ENCODE results near the gene BLACAT1.
"Not testable (repeated sequence)": the region's sequence is repeated elsewhere in the genome, so short reads cannot be mapped to it uniquely, and the experiment has no call there.

Gene BLACAT1

DNA sequence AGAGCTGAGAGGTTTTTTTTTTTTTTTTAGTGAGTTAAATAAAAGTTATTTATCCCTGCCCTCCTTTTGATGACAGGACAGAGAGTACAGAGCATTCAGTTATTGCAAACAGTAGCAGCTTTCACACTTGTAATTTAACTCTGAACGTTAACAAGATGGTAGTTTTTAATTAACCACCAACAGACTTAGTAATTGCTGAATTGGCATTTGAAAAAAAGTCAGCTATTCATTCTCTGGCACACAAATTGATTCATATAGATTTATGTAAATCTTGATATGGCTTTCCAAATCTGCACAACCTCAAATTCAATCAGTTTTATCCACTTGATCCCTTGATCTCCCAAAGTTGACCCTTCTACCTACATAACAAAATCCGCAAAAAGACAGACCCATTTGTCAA, 34.9 kb downstream of the BLACAT1 start:
- H3K4me3 ChIP-seq (ENCODE audit: low read depth, low read length), result no peak overlapping the region
- no peak for TF ChIP-seq CTCF (IDR thresholded peaks at IDR 0.05; ENCODE audit: low read depth, low read length)

- no peak for TF ChIP-seq CTCF (IDR thresholded peaks at IDR 0.05; ENCODE audit: low read depth, low read length)
- no peak overlapping the region for H3K4me3 ChIP-seq (ENCODE audit: low read depth, low read length)
These were observed 37.8 kb downstream of the BLACAT1 start for GRCh38 chr1:205417870-205418635.

DNA sequence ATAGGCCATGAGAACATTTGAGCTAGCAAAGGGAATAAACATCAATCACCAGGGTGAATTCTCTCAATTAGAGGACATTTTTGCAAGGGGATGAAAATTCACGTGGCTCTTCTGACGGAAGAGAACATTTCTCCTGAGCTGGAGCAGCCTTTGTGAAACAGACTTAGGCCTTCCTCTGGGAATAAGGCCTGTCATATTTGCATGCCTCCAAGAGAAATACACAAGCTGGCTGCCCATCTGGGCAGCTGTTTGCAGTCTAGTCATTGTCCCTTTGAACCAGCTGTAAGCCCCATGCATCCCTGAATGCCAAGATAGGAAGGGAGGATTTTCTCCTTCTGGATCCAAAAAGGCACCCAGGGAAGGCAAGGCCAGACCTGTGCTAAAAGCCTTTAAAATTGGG, 39.5 kb downstream of the BLACAT1 start:
- H3K4me3 ChIP-seq (ENCODE audit: low read depth, low read length), result no peak overlapping the region
- no peak for TF ChIP-seq CTCF (IDR thresholded peaks at IDR 0.05; ENCODE audit: low read depth, low read length)

DNA sequence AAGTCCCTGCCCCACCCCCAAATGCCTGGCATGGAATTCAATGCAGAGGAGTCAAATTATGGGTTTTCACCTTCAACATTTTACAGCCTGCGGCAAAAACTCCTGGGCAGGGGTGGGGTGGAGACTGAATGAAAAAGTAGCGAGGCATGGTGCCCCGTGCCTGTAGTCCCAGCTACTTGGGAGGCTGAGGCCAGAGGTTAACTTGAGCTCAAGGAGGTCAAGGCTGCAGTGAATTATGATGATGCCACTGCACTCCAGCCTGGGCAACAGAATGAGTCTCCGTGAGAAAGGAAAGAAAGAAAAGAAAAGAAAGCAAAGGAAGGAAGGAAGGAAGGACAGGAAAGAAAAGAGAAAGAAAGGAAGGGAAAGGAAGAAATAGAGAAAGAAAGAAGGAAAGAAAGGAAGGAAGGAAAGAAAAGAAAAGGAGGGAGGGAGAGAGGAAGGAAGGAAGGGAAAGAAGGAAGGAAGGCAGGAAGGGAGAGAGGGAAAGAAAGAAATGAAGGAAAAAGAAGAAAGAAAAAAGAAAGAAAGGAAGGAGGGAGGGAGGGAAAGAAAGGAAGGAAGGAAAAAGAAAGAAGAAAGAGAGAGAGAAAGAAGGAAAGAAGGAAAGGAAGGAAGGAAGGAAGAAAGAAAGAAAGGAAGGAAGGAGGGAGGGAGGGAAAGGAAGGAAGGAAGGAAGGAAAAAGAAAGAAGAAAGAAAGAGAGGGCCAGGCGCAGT, 45.1 kb downstream of the BLACAT1 start:
- TF ChIP-seq CTCF (IDR thresholded peaks at IDR 0.05; ENCODE audit: low read depth, low read length), result no peak
- no peak overlapping the region for H3K4me3 ChIP-seq (ENCODE audit: low read depth, low read length)

DNA sequence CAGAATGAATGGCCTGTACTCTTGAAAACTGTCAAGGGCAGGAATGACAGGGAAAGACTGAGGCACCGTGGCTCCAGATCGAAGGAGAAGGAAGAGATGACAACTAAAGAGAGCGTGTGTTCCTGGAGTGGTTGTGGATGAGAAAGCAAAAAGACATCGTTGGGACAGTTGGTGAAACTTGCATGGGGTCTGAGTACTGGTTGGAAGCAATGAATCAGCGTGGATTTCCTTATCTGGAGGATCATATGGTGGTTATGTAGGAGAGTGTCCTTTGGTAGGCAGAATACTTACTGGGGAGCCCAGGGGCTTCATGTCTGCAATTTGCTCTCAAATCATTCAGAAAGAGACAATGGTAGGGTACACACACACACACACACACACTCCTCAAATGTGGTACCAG, 47.9 kb downstream of the BLACAT1 start:
- no peak for TF ChIP-seq CTCF (IDR thresholded peaks at IDR 0.05; ENCODE audit: low read depth, low read length)

DNA sequence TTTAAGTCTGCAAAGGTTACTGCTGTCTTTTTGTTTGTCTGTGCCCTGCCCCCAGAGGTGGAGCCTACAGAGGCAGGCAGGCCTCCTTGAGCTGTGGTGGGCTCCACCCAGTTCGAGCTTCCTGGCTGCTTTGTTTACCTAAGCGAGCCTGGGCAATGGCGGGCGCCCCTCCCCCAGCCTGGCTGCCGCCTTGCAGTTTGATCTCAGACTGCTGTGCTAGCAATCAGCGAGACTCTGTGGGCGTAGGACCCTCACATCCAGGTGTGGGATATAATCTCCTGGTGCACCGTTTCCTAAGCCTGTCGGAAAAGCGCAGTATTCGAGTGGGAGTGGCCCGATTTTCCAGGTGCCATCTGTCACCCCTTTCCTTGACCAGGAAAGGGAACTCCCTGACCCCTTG, 49.6 kb downstream of the BLACAT1 start:
- H3K4me3 ChIP-seq (ENCODE audit: low read depth, low read length), result not testable (repeated sequence)

More for the DNA sequence above, 47.9 kb downstream of the BLACAT1 start:
- no peak overlapping the region for H3K4me3 ChIP-seq (ENCODE audit: low read depth, low read length)

Measured in WI38 (cell line).